DMS153 (cell line): Measurements from ENCODE around the gene FASTK.

Experiments
- DNase-seq: peaks from one replicate; lab custom pipeline; 2025; lab: John Stamatoyannopoulos, UW

FASTK gene

GRCh38 chr7:151117565-151117964 lies 37.0 kb upstream of the FASTK start:
- DNase-seq: no peak

- DNase-seq: no peak
Measured at GRCh38 chr7:151116603-151117440, 36.2 kb upstream of the FASTK start.

GRCh38 chr7:151115836-151116418 lies 35.3 kb upstream of the FASTK start:
- no peak for DNase-seq

- DNase-seq: no peak
Measured at GRCh38 chr7:151115121-151115835, 34.7 kb upstream of the FASTK start.

GRCh38 chr7:151114151-151115090 lies 33.8 kb upstream of the FASTK start:
- no peak for DNase-seq

- DNase-seq: no peak
Measured at GRCh38 chr7:151113344-151114150, 32.9 kb upstream of the FASTK start.

GRCh38 chr7:151110941-151111645 lies 30.5 kb upstream of the FASTK start:
- DNase-seq: peak; percentile 18

- DNase-seq: no peak
Measured at GRCh38 chr7:151110236-151110940, 29.8 kb upstream of the FASTK start.

GRCh38 chr7:151109094-151110048 lies 28.8 kb upstream of the FASTK start:
- no peak for DNase-seq

GRCh38 chr7:151107882-151108281 lies 27.3 kb upstream of the FASTK start:
- DNase-seq: no peak

- DNase-seq: no peak
Measured at GRCh38 chr7:151104411-151105235, 24.0 kb upstream of the FASTK start.

GRCh38 chr7:151103973-151104372 lies 23.4 kb upstream of the FASTK start:
- no peak for DNase-seq

- no peak for DNase-seq
Measured at GRCh38 chr7:151102991-151103390, 22.4 kb upstream of the FASTK start.

GRCh38 chr7:151101621-151102396 lies 21.2 kb upstream of the FASTK start:
- DNase-seq: no peak

GRCh38 chr7:151100921-151101320 lies 20.3 kb upstream of the FASTK start:
- no peak for DNase-seq

- no peak for DNase-seq
Measured at GRCh38 chr7:151099486-151100211, 19.0 kb upstream of the FASTK start.
